Hepatic stellate cell (primary cell): Measurements from ENCODE around the gene PAPSS1.
"Not testable (repeated sequence)": the region's sequence is repeated elsewhere in the genome, so short reads cannot be mapped to it uniquely, and the experiment has no call there.

Source experiments
- DNase-seq: peaks from one replicate; pipeline ENCODE4 v3.0.0; 2011; ENCODE audit warnings: low spot score

Gene PAPSS1

DNA sequence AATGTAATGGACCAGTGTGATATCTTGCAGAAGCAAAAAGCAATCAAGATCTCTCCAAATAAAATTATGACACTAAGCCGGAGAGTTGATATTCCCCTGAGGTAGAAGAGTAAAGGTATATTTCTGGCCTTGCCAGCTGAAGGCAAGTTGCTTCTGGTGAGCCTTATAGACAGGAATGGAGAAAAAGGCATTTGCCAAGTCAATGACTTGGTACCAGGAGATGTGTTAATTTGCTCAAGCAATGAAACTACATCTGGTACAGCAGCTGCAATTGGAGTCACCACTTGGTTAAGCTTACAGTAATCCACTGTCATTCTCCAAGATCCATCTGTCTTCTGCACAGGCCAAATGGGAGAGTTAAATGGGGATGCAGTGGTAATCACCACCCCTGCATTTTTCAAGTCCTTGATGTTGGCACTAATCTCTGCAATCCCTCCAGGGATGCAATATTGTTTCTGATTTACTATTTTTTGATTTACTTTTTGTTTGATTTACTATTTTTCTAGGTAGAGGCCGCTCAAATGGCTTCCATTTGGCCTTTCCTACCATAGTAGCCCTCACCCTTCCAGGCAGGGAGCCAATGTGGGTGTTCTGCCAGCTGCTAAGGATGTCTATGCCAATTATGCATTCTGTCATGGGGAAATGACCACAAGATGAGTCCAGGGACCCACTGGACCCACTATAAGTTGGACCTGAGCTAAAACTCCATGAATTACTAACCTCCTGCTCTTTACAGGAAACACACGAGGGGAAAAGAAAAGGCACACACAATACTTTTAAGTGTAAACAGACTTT lies 6.3 kb upstream of the PAPSS1 start:
- not testable (repeated sequence) for DNase-seq

DNA sequence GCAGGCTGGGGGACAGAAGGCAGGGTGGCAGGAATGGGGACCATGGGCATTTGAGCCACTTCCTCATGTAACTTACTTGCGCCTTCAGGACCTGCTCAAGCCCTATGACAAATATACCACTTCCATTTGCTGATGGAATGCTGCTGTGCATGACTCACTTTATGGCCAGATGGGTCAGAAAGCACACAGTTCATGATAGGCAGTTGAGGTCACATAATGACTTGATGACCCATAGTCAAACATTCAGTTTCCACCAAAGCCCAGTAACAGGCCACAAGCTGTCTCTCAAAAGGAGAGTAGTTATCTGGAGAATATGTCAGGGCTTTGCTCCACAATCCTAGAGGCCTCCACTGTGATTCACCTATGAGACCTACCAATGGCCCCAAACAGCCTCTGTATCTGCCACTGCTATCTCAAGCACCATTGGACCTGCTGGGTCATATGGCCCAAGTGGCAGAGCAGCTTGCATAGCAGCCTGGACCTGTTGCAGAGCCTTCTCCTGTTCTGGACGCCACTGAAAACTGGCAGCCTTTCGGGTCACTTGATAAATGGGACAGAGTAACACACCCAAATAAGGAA lies 5.3 kb upstream of the PAPSS1 start:
- DNase-seq, result no peak

DNA sequence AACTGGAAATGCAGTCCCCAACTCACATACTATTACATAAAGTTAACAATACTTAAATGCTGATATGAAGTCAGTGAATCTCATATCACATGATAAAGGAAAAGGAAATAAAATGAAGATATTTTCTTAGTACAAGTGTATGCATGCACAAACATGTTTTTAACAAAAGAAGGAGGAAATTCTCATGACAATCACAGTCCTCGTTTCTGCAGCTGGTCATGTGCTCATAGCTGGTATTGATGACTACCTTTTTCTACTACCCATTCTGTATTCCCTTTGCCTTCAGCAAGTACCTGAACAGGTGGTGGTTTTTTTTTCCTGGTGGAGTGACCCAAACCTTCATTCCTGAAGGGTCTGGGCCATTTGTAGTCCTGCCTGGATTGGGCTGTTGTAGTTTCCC lies 3.3 kb upstream of the PAPSS1 start:
- DNase-seq, result not testable (repeated sequence)

DNA sequence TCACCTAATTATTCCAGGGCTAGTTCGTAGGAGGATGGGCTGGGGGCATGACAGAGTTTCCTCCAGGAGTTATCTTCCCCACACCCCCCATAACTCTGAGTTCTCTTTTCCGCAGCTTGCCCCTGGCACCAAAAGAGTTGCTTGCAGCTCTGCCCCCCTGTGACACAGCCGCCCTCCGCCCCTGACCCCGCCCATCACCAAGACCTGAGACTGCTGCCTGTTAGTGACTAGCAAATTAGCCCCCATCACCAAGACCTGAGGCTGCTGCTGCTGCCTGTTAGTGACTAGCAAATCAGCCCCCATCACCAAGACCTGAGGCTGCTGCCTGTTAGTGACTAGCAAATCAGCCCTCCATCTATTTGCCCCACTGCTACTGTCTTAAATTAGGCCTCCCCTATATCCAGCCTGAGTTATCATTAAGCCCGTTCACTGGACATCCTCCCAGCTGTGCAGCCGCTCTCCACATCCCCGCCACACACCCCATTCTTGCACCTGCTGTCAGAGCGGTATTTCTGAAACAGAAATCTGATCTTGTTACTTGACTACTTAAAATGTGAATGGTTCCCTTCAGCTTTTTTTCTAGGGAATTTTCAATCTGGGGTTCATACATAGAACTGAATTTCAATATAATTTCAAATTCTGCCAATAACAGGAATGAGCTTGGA lies 1.5 kb upstream of the PAPSS1 start:
- no peak for DNase-seq

DNA sequence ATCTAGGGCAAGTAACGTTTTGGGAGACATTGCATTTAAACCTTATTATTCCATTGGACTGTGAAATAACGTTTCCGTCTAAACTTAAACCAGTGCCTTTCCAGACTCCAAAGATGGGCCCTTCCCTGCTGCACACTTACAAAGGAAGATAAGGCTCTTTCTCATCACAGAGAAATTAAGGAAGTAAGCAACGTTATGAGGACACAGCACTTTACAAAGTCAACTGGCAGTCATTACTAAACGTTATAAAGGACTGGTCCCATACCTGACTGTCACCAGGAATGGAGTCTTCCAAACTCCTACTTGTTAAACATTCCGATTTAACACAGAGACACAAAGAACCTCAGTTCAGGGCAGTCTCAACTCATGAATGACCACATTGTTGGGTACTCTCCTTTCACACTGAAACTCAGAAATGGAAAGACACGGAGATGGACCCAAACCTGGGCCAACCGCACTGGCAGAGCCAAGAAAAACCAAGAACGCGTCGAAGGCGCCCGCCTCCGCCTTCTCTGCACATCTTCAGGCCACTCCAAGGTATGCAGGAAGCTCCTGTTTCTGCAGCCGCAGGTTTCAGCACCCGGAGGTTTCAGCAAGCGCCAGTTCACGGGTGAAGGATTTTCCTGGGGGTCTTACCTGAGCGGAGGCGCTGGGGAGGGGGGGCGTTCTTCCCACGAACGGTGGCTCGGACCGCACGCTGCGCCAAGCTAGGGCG lies 670 bp downstream of the PAPSS1 start:
- peak; percentile 21 for DNase-seq

DNA sequence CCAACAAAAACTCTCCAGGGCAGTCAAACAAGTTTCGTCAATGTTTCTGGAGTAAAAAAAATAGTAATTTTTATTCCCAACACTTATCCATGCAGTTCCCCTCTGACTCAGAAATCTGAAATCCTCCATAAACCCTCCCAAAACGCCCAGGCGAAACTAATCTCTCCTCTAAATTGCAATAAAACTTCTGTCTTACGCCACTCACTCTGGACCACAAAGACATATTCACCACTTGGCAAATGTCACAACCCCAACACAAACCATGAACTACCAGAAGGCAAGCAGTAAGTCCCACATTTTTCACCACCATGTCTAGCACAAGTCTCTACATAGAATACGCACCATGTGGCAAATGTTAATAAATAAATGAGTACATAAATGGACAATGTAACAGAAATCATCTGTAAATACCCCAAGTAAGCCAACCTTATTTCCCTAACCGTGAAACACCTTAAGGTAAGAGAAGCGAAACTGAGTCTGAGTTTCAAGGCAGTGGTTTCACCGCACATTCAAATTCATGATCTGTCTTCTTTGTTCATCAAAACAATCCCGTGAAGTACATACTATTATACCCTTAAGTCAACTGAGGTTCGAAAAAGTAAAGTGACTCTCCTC lies 1.6 kb downstream of the PAPSS1 start:
- DNase-seq, result no peak

DNA sequence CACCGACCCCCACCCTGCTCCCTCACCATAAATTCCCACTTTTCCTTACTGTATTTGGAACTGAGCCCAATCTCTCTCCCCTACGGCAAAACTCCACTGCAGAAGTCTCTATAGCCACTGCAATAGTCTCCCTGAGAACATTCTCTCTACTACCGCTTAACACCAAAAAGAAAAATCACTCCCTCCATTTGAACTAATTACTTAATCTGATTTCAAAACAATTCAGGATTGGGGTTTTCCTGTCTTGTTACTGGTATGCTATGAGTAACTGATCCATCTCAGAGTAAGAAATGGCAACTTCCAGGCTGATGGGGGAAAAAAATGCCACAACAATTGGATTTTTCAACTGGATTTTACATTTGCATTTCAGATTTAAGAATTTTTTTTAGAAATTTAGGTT lies 5.8 kb downstream of the PAPSS1 start:
- no peak for DNase-seq

DNA sequence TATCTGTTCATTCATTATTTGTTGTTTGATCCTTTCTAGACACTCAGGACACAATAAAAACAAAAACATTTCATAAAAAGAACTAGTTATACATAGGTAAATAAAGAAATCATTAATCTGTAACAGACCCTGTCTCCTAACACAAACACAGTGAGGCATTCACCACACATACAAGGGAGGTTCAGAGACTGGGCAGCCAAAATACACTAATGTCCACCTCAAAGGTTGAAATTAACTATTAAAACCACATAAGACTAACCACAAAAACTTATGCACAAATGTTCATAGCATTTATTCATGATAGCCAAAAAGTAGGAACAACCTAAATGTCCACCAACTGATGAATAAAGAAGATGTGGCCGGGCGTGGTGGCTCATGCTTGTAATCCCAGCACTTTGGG lies 7.8 kb downstream of the PAPSS1 start:
- DNase-seq, result no peak

DNA sequence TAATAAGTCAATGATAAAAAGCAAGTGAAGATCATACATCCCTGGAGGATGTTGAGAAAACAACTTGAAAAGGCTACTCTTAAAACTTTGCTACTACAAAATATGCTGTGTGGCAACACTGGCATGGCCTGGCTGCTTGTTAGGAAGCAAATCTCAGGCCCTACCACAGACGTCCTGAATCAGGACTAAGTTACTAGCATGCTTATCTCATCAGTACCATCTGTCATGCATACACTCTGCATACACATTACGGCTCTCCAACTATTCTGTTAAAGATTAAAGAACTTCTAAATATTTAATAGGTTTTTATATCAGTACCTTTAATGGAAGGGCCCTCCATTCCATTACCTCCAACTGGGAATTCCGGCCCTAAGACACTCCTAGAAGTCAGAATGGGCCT lies 8.2 kb downstream of the PAPSS1 start:
- no peak for DNase-seq

DNA sequence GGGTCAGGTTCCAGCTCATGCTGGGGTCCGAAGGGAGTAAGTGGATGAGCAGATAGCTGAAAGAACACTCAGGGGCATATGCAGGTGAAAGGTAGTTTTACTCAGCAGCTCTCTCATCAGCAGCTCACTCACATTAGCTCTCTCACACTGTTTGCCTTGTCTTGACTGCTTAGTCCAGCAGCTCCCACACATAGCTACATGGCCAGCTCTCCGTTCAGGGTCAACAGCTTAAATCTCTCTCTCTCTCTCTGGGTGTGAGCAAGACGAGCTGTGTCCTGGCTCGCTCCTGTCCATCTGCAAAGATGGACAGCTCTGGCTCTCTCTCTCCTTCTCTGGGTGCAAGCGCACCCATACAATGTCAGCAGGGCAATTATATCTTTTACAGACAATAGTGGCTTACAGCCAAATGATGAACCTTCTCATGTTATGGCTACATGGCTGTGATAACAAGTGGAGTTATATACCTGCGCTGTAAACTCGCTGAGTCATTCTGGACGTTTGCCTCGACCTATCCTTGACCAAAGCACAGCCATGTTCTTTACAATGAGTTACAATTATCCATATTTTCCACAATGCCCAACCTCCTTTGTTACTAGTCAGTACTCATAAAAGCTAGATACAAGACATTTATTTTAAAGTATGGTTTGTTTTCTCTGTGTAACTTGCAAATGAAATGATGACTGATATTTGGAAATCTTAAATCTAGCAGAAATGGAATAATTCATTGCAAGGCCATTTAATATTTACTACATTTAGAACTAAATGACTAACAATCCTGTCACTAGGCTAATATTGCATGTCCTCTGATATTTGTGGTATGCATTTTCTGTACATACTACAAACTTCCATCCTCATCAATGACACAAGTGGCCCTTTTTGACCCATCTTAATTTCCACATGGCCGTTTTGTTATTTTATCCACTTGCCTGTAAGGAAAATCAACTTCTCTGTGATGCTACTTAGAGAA lies 9.3 kb downstream of the PAPSS1 start:
- no peak for DNase-seq

DNA sequence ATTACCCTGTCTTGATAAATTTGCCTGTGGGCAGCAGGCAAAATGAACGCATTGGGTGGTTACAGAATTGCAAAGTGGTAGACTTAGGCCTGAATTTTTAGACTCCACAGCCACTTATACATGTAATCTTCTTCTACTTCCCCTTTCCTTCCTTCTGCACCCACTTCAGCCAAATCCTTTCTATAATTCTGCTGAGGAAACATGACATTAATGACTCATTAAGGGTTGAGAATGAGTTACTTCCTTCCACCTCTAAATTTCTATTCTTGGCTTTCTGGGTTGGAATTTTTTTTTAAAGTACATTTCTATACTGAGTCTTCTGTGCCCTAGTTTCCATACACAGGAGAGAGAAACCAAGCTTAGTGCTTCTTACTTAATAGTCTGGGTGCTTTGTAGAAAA lies 10.1 kb downstream of the PAPSS1 start:
- DNase-seq, result no peak

DNA sequence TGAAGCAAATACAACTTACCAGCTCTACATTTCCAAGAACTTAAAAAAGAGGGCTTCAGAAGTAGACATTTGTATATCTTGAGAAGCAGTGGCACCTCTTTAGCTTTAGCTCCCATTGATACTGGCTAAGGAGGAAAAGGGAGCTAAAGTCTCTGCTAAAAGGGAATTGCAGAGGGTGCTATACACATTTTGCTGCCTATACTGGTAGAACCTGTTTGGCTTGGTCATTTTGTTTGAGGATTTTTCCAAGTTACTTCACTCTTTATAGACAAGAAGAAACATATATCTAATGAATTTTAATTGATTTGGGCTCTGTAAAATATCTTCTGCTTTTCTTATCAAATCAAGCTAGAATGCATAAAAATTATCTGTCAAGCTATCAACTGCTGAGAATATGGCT lies 11.8 kb downstream of the PAPSS1 start:
- no peak for DNase-seq

DNA sequence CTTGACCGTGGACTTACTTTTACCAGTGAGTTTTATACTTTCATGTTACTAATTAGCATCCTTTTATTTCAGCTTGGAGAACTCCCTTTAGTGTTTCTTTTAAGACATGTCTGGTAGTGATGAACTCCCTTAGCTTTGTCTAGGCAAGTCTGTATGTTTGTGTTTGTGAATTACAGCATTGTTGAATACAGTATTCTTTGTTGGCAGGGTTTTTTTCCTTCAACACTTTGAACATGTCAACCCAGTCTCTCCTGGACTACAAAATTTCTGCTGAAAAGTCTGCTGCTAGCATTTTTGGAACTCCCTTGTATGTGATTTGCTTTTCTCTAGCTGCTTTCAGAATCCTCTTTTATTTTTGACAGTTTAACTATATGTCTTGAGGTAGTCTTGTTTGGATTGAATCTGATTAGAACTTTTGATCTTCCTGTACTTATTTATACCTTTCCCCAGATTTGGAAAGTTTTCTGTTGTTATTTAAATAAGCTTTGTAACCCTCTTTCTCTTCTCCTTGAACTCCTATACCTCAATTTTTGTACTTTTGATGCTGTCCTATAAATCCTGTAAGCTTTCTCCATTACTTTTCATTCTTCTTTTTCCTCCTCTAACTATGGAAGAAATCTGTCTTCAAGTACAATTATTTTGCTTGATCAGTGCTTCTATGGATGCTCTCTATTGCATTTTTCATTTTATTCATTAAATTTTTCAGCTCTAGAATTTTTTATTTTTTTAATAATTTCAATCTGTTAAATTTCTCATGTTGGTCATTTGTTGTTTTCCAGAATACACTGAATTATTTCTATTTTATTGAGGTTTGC lies 14.1 kb downstream of the PAPSS1 start:
- no peak for DNase-seq

DNA sequence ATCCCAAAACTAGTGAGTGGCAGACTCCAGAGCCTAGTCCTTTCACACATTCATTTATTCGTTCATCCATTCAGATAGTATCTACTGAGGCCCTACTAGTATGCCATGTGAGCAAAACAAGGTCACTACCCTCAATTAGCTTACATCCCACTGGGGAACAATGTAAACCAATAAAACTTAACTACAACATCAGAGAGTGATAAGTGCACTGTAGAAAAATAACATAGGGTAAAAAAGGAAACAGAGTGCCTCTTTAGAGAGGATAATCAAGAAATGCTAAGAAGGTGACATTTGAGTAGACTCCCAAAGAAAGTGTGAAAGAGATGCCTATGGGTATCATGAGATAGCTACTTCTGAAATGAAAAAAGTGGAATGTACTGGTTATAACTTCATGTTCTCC lies 18.5 kb downstream of the PAPSS1 start:
- no peak for DNase-seq

DNA sequence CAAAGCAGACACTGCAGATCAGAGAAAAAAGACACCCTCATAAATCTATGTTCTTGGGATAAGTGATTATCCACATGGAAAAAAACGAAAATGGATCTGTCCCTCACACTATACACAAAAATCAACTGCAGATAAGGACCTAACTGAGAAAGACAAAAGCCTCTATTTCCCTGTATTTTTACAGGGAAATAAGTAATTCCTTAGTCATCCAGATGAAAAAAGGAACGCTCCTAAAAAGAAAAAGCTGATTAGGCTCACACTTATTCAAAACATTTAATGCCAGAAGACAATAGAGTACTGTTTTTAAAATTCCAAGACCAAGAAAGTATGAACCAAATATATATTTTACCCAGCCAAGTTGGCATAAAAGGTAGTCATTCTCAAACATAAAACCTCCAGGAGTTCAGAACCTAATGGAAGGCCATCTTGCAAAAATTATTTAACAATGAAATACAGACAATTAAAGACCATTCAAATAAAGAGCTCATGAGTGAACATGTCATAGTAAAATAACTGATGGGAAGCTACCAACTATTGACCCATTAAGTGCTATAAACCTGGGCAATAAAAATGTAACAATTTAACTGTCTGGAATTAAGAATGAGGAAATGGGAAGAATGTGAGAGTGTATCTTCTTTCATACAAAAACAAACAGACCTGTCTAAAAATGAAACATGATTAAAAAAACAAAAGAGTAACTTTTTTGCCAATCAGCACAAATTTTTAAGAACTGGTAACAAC lies 20.4 kb downstream of the PAPSS1 start:
- no peak for DNase-seq

DNA sequence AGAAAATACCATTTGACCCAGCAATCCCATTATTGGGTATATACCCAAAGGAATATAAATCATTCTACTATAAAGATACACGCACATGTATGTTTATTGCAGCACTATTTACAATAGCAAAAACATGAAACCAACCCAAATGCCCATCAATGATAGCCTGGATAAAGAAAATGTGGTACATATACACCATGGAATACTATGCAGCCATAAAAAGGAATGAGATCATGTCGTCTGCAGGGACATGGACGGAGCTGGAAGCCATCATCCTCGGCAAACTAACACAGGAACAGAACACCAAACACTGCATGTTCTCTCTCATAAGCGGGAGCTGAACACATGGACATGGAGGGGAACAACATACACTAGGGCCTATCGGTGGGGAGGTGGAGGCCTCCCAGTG lies 23.8 kb downstream of the PAPSS1 start:
- DNase-seq, result not testable (repeated sequence)

DNA sequence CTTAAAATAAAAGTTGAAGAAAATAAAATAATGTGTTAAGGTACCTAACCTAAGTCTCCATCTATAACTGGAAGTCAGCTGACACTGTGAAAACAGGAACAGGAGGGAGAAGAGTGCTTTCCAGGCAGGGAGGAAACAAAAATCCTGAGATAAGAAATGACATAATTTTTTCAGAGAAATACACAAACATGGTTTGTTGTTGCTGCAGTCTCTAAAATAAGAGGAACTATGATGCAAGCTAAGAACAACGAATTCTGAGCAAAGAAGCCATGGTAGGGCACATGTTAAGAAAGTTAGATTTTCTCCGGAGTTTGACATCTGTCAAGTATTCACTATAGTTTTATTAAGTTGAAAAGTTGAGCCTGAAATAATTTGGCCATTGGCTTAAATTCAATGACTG lies 26.9 kb downstream of the PAPSS1 start:
- DNase-seq, result no peak

DNA sequence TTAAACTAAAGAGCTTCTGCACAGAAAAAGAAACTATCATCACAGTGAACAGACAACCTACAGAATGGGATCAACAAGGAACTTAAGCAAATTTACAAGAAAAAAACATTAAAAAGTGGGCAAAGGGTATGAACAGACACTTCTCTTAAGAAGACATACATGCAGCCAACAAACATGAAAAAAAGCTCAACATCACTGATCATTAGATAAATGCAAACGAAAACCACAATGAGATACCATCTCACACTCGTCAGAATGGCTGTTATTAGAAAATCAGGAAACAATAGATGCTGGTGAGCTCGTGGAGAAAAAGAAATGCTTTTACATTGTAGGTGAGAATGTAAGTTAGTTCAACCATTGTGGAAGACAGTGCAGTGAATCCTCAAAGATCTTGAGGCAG lies 27.8 kb downstream of the PAPSS1 start:
- no peak for DNase-seq

DNA sequence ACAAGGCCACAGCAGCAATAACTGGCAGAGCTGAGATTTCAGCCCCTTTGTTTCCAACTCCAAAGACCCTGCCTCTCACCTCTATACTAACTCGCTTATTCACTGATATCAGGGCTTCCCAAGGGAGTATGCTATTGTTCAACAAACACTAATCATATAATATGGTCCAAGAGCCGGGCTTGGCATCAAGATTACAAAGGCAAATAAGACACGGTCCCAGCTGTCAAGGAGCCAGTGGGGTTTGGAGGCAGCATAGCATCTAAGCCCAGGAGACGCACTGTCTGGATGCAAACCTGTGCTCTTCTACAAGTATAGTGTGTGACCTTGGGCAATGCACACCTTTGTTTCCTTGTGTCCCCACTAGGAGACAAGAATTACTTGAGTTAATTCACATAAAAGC lies 28.7 kb downstream of the PAPSS1 start:
- no peak for DNase-seq
